Epithelial cell of esophagus (primary cell): ENCODE results near the gene CHD6.
A peak's percentile ranks its signal among the peaks of the same experiment; 100 is the strongest.
"Not testable (repeated sequence)": the region's sequence is repeated elsewhere in the genome, so short reads cannot be mapped to it uniquely, and the experiment has no call there.

ENCODE experiments used
- DNase-seq: peaks from one replicate; pipeline ENCODE4 v3.0.0; 2010; ENCODE audit warnings: low read depth
- H3K4me3 ChIP-seq: 2 replicates; pipeline ENCODE4 v1.5.1; 2011; ENCODE audit warnings: mild to moderate bottlenecking, low read length, control low read depth
- CTCF ChIP-seq: IDR thresholded peaks from 2 replicates; pipeline ENCODE4 v1.5.1; 2011; ENCODE audit warnings: low read depth, mild to moderate bottlenecking, low read length, control low read depth, inconsistent platforms; ENCODE audit not compliant: insufficient read depth; ENCODE audit errors: missing control alignments

Gene CHD6

DNA sequence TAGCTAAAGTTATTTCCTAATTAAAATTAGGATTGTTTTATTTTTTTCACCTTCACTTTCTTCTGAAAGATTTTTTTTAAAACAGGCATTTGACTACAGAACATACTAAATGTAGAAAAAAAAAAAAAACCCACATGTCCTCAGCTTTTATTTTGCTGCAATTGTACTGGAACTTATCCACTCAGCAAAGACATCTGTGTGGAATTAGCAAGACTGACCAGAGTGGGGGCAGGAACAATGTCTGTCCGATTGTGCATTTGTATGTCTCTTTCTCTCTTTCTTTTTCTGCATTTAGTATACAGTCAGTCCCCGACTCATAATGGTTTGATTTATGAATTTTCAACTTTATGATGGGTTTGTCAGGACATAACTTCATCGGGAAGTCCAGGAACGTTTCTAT lies 77.3 kb downstream of the CHD6 start:
- no peak for DNase-seq
- no peak for TF ChIP-seq CTCF
- no peak overlapping the region for H3K4me3 ChIP-seq

DNA sequence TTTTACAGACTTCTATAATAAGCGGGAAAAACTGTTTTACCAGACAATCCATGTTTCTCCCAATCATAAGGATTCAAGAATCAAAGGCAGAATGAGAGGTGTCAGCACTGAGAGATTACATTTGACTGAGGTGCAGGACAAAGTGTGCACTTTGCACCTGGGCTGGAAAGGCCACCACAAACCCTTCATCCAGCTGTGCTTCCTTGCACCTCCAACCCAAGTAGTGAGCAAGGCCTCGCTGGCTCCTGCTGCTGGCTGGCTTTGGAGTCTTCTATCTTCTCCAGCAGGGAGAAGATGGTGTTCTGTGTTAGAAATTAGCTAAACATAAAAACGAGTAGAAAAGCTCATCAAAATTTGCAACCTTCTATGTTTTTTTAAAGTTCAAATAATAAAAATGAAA lies 77.7 kb downstream of the CHD6 start:
- TF ChIP-seq CTCF, result no peak
- no peak for DNase-seq
- no peak overlapping the region for H3K4me3 ChIP-seq

DNA sequence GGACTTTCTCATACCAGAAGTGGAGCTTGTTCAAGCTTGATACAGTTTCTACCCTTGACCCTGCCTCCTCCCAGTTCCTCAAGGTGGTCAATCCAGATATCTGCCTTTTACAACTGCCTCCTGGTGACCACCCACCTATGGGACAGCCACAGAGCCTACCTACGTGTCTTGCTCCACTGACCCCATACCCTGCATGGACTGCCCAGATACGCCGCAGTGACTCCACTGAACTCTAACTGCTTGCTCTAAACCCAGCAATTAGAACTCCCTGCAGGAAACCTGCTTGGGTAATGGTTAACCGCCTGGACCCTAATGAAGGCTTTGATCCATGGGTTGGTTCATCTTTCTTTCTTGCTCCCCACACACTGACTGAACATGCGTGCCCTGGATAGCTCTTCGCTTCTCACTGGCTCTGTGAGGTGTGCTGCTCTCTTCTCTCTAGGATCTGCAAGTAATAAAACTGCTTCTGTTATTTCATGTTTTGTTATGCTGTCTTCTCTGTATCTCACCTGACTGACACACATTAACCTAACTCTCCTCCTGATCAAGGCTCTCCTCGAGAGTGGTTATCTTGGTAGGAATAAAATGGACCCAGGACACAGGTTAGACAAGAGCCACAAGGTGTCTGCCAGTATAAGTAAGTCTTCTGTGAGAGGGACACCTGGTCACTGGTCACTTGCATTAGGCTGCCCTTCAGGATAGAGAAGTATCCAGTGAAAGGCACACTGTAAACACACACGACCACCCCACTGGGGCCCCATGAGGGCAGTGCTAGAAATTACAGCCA lies 79.2 kb downstream of the CHD6 start:
- TF ChIP-seq CTCF, result no peak
- DNase-seq, result no peak
- H3K4me3 ChIP-seq, result no peak overlapping the region

DNA sequence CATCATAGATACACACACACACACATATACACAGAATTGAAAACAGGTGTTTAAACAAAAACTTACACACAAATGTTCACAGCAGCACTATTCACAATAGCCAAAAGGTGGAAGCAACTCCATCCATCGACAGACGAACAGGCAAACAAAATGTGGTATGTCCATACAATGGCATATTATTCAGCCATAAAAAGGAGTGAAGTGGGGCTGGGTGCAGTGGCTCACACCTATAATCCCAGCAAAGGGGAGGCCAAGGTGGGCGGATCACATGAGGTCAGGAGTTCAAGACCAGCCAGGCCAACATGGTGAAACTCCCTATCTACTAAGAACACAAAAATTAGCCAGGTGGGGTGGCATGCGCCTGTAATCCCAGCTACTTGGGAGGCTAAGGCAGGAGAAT lies 80.3 kb downstream of the CHD6 start:
- H3K4me3 ChIP-seq, result no peak overlapping the region
- no peak for DNase-seq
- no peak for TF ChIP-seq CTCF

DNA sequence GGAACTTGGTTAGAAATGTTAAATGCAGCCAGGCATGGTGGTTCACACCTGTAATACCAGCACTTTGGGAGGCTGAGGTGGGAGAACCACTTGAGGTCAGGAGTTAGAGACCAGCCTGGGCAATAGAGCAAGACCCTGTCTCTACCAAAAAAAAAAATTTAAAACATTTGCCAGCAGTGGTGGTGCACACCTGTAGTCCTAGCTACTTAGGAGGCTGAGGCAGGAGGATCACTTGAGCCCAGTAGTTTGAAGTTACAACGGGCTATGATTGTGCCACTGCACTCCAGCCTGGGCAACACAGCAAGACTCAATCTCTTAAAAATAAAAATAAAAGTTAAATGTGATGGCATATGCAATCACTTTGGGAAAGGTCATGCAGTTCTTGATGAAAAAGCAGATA lies 82.6 kb downstream of the CHD6 start:
- not testable (repeated sequence) for DNase-seq, H3K4me3 ChIP-seq

- no peak overlapping the region for H3K4me3 ChIP-seq
- peak; percentile 28 for DNase-seq
- TF ChIP-seq CTCF, result no peak
These were observed 83.3 kb downstream of the CHD6 start for GRCh38 chr20:41534842-41535241.

GRCh38 chr20:41534170-41534569 lies 84.0 kb downstream of the CHD6 start:
- DNase-seq, result no peak
- H3K4me3 ChIP-seq, result no peak overlapping the region
- TF ChIP-seq CTCF, result no peak
